SK-N-SH treated with all-trans-retinoic acid at 6 μM for 48 hours (cell line): ENCODE measurements around the gene RYK.

ENCODE experiments used
- ESRRG ChIP-seq: fragments of 250-450 bp; sonication (Bioruptor Pico); IDR thresholded peaks from 2 replicates; pipeline ENCODE4 v1.6.1; 2021; ENCODE audit warnings: mild to moderate bottlenecking
- PATZ1 ChIP-seq: fragments of 250-450 bp; sonication (Bioruptor Pico); IDR thresholded peaks from 2 replicates; pipeline ENCODE4 v1.8.0; 2020; ENCODE audit warnings: mild to moderate bottlenecking, moderate library complexity, borderline replicate concordance
- POU6F1 ChIP-seq: fragments of 250-450 bp; sonication (Bioruptor Pico); IDR thresholded peaks from 2 replicates; pipeline ENCODE4 v1.8.0; 2021; ENCODE audit warnings: low read depth, mild to moderate bottlenecking, moderate library complexity, borderline replicate concordance
- PPARA ChIP-seq: fragments of 250-450 bp; sonication (Bioruptor Pico); IDR thresholded peaks from 2 replicates; pipeline ENCODE4 v1.5.0; 2020; ENCODE audit warnings: mild to moderate bottlenecking, borderline replicate concordance
- TOX ChIP-seq: fragments of 250-450 bp; sonication (Bioruptor Pico); IDR thresholded peaks from 2 replicates; pipeline ENCODE4 v1.8.0; 2021; ENCODE audit warnings: mild to moderate bottlenecking, moderate library complexity, borderline replicate concordance
- ZFP3 ChIP-seq: fragments of 250-450 bp; sonication (Bioruptor Pico); IDR thresholded peaks from 2 replicates; pipeline ENCODE4 v1.5.0; 2020; ENCODE audit warnings: mild to moderate bottlenecking, moderate library complexity
- ZFP30 ChIP-seq: fragments of 450-650 bp; formaldehyde crosslinking; IDR thresholded peaks from 2 replicates; pipeline ENCODE4 v1.5.0; 2022; ENCODE audit warnings: mild to moderate bottlenecking, moderate library complexity
- ZNF565 ChIP-seq: fragments of 450-650 bp; formaldehyde crosslinking; conservative IDR thresholded peaks from 2 replicates; pipeline ENCODE4 v1.5.0; 2020; ENCODE audit warnings: low read depth, mild to moderate bottlenecking, moderate library complexity
- ZNF70 ChIP-seq: fragments of 450-650 bp; formaldehyde crosslinking; IDR thresholded peaks from 2 replicates; pipeline ENCODE4 v1.5.0; 2020; ENCODE audit warnings: mild to moderate bottlenecking, moderate library complexity

- no peak for TF ChIP-seq TOX
- no peak for TF ChIP-seq POU6F1
- TF ChIP-seq PATZ1 = no peak
- TF ChIP-seq ZNF70 (CRISPR knock-in tag) = no peak
- no peak for TF ChIP-seq ZFP30
- TF ChIP-seq PPARA (CRISPR knock-in tag) = no peak
- no peak for TF ChIP-seq ZFP3 (CRISPR knock-in tag)
- TF ChIP-seq ZNF565 (CRISPR knock-in tag) = no peak
- TF ChIP-seq ESRRG (CRISPR knock-in tag) = no peak
These were observed 48.7 kb upstream of the RYK start for GRCh38 chr3:134299185-134299887.
